Measurements from ENCODE around the gene GHRL.
A peak's percentile ranks its signal among the peaks of the same experiment; 100 is the strongest.
"Not testable (repeated sequence)": the region's sequence is repeated elsewhere in the genome, so short reads cannot be mapped to it uniquely, and the experiment has no call there.

GHRL gene

DNA sequence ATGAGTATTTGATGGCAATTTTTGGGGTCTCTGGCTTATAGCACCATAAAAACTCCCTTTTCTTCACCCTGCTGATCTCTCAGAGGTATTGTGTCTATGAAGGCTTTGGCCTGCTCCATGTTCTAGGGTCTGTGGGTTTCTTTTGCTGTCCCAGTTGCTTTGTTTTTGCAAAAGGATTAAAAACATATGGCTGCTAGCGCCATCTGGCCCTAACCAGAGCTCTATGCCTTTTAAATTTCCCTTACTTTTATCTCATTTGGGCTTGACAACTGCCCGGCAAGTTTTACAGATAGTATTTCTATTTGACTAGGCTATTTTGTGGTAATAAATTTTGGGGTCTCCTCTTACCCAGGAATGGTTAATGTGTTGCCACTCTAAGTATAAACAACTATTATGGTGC, 6.4 kb upstream of the GHRL start:
- DNase-seq (ENCODE audit: low spot score): no peak

DNA sequence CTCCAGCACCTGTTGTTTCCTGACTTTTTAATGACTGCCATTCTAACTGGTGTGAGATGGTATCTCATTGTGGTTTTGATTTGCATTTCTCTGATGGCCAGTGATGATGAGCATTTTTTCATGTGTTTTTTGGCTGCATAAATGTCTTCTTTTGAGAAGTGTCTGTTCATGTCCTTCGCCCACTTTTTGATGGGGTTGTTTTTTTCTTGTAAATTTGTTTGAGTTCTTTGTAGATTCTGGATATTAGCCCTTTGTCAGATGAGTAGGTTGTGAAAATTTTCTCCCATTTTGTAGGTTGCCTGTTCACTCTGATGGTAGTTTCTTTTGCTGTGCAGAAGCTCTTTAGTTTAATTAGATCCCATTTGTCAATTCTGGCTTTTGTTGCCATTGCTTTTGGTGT, 5.3 kb upstream of the GHRL start:
- not testable (repeated sequence) for DNase-seq (ENCODE audit: low spot score)

DNA sequence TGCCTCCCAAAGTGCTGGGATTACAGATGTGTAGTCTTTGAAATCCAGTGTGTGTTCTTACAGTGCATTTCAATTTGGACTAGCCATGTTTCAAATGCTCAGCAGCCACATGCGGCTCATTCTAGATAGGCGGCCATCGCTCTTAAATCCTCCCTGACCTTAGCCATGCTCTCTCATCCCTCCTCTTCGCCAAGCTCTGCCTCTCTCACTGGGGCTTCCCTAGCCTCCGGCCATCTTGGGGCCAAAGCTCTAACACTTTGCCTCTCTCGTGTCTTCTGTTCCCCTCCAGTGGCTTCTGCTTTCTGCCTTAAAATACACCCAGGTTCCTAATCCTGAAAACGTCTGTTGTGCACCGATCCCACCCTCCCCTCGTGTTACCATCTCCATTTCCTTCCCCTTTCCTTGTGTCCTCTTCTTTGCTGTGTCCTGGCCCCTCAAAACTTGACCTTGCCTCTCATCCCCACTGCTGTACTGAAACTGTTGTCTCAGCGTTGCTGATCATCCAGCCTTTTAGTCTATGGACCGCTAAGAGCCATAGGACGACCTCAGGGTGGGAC, 1.4 kb upstream of the GHRL start:
- DNase-seq (ENCODE audit: low spot score): no peak

DNA sequence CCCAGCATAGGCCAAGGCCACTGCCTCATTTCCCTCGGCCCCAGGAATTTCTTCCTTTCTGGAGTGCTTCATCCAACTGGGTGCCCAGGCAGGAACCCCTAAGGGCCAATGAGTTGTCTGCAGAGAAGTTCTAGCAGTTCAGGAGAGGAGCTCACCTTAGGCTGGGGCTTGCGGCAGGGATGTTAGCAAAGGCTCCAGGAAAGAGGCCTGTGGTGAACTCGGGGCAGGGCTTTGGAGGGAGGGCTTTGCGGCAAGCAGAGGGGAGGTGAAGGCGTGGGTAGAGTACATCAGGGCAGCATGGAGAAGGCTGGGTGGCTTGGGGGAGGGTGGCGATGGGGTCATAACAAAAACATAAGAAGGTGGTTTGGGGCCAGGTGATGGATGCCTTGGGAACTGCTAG, 1.1 kb downstream of the GHRL start:
- no peak for DNase-seq (ENCODE audit: low spot score)

DNA sequence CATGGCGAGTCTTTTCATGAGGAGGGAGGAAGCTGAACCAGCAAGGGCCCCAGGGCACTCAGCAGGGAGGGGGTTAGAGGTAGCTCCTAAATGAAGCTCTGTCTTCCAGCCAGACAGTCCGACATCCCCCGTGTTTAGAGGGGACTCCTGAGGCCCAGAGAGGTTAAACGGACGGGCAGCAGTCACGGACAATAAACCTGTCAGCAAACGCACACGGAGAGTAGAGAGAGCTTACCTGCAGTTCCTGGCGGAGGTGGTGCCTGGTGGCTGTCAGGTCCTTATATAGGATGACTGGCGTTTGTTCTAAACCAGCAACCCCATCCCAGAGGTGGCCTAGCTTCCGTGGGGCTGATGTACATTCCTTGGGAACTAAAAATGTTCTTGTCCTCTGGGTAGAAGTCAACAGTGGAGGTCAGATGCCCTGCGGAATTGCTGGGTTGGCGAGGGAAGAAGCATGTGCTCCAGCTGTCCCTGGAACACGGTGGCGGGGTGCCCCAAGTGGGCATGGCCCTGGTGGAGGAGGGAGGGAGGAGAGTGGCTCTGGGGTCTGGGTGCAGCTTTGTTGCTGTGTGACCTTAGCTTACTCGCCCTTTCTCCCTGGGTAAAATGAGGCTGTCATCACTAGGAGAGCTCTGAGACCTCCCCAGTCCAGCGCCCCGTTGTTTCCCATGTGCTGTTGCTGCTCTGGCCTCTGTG, 2.1 kb downstream of the GHRL start:
- DNase-seq (ENCODE audit: low spot score): no peak

DNA sequence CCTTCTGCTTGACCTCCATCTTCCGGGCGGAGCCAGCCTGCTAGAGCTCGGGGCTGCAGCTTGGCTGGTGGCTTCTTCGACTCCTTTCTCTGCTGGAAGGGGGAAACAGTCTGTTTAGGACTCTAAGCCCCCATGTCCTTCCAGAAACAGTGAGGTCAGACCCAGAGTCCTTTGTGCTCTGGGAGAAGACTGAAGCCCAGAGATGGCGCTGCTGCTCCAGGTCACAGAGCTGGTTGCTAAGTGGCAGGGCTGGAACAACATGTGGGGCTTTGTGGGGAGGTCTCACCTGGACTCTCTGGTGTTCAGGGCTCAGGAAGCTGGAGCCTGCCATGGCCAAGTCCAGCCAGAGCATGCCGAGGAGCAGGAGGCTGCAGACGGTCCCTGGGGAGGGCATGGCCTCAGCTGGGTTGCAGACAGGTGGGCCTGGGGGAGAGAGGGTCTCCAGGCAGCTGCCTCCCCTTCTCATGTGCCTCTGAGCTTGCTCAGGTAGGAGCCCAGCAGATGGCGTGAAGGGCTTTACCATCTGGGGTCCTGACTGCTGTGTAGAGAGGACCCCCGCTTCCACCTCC, 2.9 kb downstream of the GHRL start:
- DNase-seq (ENCODE audit: low spot score): no peak

DNA sequence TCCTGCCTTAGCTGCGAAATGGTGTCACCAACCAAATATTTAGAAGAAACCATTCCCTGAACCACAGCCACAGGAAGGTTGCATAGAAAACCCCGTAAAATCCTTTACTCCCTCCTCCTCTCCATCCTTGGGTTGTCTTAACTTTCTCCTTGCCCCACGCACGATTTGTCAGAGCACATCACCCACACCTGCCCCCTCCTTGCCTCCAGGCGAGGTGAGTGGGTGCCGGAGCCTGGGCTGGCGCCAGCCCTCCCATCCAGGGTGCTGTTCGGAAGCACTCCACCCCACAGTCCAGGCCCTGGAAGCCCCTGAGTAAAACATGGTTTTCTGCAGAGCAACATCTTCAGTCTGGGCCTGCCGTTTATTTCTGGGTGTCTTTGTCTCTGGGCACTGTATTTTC, 3.7 kb downstream of the GHRL start:
- no peak for DNase-seq (ENCODE audit: low spot score)

DNA sequence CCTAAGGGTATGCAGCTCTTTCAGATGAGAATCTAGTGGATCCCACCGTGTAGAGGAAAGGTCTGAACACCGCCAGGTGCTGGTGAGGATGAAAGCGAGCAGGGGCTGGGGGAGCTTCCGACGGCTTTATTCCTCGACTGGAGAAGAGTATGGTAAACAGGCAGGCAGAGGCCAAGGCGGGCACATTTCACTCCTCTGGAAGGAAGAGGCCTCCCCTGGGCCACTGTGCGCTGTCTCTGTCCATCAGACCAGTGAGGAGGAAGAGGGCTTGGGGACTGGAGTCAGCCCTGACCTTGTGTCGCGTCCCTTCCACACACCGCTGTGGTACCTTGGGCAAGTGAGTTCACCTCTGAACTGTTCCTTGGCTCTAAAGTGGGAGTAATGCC, 4.2 kb downstream of the GHRL start:
- DNase-seq (ENCODE audit: low spot score): no peak

DNA sequence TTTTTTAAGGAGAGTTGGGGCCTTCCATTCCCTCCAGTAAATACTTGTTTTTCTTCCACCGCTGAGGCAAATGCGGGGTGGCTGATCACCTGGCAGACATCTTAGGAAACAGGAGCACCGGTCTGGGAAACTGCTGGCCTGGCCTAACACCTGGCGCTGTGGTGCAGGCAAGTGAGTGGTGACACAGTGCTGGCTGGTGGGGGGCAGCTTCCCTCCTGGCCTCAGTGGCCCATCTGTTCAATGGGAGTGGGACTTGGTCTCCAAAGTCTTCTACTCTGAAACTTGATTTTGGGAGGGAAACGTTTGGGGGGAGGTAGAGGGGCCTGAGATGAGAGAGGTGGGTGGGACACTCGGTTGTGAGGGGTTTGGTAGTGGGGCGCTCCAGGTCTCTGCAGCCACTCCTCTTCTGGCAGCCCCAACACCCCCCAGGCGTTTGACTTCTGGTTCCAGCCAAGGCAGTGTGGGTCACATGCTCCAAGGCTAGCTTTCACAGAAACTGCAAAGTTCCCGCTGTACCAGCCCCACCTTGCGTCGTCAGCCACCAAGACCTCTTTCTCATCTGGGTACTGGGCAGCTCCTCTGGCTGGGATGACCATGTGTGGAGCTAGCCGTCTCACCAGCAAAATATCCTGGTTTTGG, 4.7 kb downstream of the GHRL start:
- DNase-seq (ENCODE audit: low spot score): no peak

DNA sequence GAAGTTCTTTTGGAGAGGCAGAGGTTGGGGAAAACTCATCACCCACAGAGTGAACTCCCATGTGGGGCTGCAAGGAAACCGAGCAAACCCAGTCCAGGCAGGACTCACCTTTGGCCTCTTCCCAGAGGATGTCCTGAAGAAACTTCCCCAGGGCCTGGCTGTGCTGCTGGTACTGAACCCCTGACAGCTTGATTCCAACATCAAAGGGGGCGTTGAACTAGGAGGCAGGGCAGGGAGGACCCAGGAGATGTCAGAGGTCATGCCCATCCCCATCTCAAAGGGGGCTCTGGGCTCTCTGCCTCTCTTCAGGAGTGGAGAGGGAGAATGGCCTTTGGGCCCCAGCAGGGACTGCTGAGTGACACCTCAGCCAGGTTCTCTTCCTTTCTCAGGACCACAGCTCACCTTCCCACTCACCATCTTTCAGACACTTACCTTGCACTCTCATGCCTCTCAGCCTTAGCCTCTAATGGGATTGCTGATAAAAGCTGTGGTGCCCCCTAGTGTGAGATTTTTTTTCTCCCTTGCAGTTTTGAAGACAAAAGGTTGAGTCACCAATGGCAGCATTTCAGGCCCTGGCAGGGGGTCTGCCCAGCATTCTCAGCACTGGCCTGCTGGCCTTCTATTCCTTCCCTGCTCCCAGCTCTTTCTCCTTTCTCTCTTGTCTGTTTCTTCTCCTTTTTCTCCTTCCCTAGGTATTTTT, 6.0 kb downstream of the GHRL start:
- peak; percentile 32 for DNase-seq (ENCODE audit: low spot score)

DNA sequence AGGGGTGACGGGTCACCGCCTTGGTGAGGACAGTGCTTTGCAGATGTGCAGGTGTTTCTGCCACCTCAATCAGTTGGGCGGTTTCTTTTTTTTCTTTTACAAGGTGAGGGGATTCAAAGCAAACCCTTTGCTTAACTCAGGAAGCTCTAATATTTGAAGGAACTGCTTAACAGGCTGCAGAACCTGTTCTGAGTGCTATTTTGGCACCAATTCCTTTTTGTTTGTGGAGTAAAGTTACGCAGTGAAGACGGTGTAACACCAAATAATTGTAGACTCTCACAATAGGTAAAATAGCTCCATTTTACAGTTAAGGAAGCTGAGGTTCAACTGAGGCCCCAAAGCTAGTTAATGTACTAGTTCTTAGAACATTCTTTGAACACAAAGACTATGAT, 6.6 kb downstream of the GHRL start:
- DNase-seq (ENCODE audit: low spot score): no peak

DNA sequence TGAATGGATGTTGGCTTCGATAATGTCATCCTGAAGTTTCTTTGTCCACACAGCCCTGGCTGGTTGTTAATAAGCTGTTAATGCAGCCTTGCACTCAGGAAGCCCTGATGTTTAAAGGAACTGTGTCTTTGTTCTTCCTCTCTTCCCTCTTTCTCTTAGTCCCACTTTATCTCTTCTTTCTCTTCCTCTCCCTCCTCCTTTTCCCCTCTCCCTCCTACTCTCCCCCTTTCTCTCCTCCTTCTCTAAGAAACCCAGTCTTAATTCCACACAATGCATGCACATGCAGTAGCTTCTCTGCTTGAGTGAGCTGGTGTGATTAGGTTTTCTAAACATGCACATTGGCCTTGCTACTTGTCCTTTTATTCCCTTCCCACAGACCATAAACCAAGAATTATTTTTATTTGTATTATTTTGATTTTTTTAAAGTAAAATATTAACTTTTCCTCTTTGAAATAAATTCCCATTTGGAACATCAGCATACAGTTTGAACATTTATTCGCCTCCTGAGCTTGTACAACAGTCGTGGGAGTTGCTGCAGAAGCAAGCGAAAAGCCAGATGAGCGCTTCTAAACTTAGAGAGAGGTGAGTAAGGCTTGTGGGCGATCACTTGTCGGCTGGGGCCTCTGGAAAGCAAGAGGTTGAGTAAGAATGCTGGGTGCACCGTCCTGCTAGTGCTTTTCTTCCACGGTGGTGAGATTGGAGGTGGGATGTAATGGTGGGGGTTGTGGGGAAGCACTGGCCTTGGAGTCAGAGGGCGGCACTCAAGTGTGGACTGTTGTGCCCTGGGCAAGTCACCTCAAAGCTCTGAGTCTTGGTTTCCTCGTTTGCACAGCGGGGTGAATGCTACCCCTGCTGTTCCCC, 7.2 kb downstream of the GHRL start:
- DNase-seq (ENCODE audit: low spot score): no peak

DNA sequence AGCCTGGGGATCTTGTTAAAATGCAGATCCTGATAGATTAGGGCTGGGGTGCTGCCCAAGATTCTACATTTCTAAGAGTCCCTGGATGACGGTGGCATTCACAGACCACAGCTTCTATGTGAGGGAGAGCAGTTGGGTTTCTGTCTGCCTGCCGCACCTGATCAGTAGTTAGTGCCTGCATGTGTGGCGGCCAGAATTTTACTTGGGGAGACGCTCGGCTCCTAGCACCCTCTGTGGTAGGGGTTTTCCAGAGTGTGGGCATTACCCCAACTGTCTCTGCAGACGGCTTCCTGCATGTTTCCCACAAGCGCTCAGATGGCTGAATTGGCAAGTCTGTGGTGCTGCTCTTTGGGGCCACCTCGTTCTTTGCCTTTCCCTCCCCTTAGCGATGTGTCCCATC, 8.3 kb downstream of the GHRL start:
- no peak for DNase-seq (ENCODE audit: low spot score)

DNA sequence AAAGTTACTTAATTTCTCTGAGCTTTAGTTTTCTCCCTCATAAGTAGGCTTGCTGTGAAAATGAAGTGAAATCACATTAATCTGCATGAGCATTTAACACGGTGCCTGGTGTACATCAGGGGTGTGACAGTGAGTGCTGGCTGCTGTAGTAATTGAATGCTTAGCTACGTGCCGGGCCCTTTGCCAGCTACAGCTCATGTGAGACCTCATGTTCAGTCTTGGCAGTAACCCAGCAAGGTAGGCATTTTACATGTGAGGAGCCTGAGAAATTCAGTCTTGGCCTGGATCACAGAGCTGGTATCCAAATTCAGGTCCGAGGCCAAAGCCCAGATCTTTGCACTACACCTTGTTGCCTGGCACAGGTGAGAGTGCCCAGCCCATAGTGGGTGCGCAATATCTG, 9.1 kb downstream of the GHRL start:
- DNase-seq (ENCODE audit: low spot score): no peak

DNA sequence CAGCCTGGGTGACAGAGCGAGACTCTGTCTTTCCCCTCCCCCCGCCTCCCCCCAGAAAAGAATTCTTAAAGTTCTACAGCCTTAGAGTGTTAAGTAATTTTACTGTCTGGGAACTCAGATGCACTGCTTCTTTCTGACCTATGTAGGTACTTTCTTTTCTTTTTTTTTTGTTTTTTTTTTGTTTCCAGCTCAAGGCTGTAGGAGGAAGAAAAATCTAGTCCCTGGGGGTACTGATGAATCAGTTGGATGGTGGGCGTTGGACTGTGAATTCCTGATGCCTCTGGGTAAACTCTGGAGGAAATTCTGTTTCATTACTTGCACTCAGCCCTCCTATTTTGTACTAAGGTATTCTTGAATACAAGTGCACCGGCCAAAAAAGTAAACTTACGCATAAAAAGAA, 10.8 kb downstream of the GHRL start:
- no peak for DNase-seq (ENCODE audit: low spot score)

DNA sequence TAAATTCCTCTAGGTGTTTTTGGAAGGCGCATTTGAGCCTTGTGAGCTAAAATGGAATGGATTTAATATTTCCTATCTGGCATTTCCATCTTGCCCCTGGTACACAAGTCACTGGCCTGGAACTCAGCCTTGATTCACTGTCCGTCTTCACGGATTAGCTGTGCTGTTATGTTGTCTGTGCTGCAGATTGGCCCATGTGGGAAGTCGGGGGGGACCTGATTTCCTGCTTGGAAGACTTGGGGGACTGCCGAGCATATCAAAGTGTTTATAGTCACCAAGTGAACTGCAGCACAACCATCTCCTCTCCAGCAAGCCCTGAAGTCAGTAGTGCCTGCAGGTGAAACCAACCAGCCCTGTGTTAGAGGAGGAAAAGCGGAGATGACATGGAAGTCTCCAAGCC, 12.2 kb downstream of the GHRL start:
- no peak for DNase-seq (ENCODE audit: low spot score)

DNA sequence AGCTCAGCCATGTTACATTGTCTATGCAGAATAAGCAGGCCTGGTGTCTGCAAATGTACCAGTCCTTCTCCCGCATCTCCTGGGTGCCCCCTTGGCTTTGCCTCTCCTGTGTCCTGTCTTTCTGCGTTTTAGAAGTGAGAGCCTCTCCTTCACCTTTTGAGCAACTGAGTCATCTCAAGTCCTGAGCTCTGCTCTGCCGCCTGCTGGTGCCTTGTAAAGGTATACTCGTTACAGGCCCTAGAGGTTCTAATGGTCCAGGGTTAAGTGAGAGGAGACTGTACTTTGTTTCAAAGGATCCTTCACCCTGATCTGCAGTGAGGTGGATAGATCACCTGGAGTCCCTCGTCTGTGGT, 12.6 kb downstream of the GHRL start:
- DNase-seq (ENCODE audit: low spot score): no peak

DNA sequence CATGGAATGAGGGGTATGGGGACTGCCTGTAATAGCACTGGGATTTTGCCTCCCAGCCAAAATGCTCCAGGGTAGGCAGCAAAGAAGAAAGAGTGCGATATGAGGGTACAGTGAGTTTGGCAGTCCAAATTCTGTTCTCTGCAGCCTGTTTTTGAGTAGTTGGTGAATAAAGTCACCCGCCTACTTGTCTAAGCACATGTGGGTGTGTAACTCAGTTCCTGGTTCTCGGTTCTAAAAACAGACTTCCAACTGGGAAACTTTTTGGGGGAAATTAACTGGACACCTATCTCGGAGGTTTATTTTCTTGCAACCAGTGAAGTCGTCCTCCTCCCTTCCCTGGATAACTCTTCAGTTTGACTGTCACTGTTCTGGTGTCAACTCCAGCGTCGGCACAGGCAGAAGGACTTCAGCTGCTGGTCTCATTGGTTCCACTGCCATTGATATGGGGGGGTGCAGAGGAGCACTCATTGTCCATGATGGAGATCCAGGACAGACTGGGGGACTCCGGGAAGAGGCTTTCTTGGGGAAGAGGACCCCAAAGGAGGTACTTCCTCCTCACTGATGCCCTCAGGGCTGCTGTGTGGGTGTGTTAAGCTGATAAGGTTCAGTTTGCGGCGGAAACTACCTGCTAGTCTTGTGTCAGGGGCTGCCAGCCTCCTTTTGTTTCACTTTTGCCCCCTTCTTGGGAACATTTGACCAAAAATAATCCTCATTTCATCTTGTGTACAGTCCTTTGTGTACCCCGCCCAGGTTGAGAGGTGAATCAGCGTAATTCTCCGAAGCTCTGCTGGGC, 13.2 kb downstream of the GHRL start:
- no peak for DNase-seq (ENCODE audit: low spot score)

DNA sequence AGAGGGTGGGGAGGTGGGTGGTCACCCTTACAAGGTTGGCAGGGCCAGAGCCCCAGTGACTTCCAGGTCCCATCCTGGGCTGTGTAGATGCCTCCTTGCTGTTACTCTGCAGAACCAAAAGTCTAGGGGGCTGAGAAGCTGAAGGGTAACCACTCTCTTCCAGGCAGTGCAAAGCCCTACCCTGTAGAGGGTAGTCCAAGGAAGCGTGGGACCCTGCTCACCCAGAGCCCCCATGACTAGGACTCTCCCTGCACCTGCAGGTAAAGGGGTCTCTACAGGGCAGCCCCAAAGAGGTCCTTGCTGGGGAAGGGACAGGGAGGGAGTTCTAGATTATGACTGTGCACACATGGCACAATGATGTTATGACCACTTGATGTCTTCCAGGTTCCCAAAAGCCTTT, 14.2 kb downstream of the GHRL start:
- no peak for DNase-seq (ENCODE audit: low spot score)

DNA sequence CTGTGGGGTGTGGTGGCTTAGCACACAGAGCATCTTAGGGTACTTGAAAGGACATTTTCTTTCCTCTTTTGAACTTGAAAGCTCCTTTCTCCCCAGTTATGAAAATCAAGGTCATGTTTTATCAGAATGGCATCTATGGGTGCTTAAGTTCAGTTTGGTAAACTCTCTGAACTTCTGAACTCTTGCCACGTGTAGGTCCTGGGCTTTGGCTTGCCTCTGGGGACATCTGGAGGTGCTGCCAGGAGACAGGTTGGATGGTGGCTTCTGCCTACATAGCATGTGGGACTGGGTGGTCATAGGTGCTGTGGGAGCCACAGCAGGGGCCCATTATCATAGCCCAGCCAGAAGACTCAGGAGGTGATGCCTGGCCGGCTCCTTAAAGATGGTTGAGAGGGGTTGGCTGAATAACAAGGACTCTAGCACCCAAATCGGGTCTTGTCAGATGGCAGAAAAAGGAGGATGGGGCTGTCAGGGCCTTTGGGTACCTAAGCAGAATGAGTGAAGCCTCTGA, 15.6 kb downstream of the GHRL start:
- DNase-seq (ENCODE audit: low spot score): no peak

DNA sequence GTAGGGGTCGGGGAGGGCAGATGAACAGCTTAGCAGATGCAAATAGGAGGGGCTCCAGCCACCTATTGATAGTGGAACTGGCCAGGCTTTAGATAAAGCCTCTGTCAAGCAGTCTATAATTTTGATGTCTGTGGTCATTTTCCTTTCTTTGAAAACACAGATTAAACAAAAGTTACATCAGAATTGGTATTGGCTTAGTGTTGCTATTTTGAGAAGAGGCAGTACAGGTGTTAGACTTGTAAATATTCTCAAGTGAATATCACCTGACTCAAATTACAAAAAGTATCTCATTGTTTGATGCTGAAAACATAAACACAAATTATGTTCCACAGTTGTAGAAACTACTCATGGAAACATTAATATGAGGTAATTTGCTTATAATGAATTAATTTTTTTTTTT, 18.1 kb downstream of the GHRL start:
- DNase-seq (ENCODE audit: low spot score): no peak

Measured in germinal center (tissue), 1 donor.